ENCODE data around the gene ADAMTS7.
"Not testable (repeated sequence)": the region's sequence is repeated elsewhere in the genome, so short reads cannot be mapped to it uniquely, and the experiment has no call there.

The ADAMTS7 gene

GRCh38 chr15:78778422-78778821 is 32.8 kb downstream of the ADAMTS7 start:
- H3K4me1 ChIP-seq (ENCODE audit: insufficient read depth, low read length), result peaks cover 11% of the 10 kb centered on the region
- no peak overlapping the region for H3K27ac ChIP-seq (ENCODE audit: low read depth, low read length)
- H3K9me3 ChIP-seq (ENCODE audit: low read length), result no peaks in the 10 kb centered on the region
- H3K27me3 ChIP-seq (ENCODE audit: control insufficient read depth in 1 of 2, insufficient read depth in 2 of 2, low read length in 2 of 2), result no peaks in the 10 kb centered on the region
- no peak overlapping the region for H3K9ac ChIP-seq (ENCODE audit: low read length)
- H3K36me3 ChIP-seq (ENCODE audit: insufficient read depth, low read length), result no peaks in the 10 kb centered on the region
- H3K4me3 ChIP-seq (ENCODE audit: low read depth in 1 of 2, low read length in 2 of 2), result no peak overlapping the region

DNA sequence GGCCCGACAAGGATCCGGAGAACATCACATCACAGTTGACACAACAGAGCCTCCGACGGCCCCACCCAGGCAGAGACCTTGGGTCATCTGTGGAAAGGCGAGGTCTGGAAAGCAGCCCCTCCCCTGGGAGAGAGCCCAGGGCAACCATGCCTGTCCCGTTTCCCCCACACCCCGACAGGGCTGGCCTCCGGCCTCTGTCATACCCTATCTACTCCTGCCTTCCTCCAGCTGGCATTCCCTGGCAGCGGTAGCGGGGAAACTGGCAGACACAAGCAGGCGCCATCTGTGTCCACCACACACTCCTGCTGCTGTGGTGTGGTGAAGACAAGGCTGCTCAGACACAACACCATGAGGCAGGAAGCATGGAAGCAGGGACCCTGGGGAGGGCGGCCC is 33.3 kb downstream of the ADAMTS7 start:
- H3K4me3 ChIP-seq (ENCODE audit: low read depth in 1 of 2, low read length in 2 of 2); H3K36me3 ChIP-seq (ENCODE audit: insufficient read depth, low read length); H3K9ac ChIP-seq (ENCODE audit: low read length); H3K27me3 ChIP-seq (ENCODE audit: control insufficient read depth in 1 of 2, insufficient read depth in 2 of 2, low read length in 2 of 2); H3K9me3 ChIP-seq (ENCODE audit: low read length); H3K27ac ChIP-seq (ENCODE audit: low read depth, low read length): not testable (repeated sequence)
- H3K4me1 ChIP-seq (ENCODE audit: insufficient read depth, low read length), result peaks cover 11% of the 10 kb centered on the region

GRCh38 chr15:78777290-78777952 is 33.8 kb downstream of the ADAMTS7 start:
- not testable (repeated sequence) for H3K9ac ChIP-seq (ENCODE audit: low read length); H3K27me3 ChIP-seq (ENCODE audit: control insufficient read depth in 1 of 2, insufficient read depth in 2 of 2, low read length in 2 of 2); H3K4me3 ChIP-seq (ENCODE audit: low read depth in 1 of 2, low read length in 2 of 2); H3K9me3 ChIP-seq (ENCODE audit: low read length); H3K27ac ChIP-seq (ENCODE audit: low read depth, low read length); H3K36me3 ChIP-seq (ENCODE audit: insufficient read depth, low read length)
- peaks cover 11% of the 10 kb centered on the region for H3K4me1 ChIP-seq (ENCODE audit: insufficient read depth, low read length)

- not testable (repeated sequence) for H3K9me3 ChIP-seq (ENCODE audit: low read length); H3K36me3 ChIP-seq (ENCODE audit: insufficient read depth, low read length); H3K4me3 ChIP-seq (ENCODE audit: low read depth in 1 of 2, low read length in 2 of 2); H3K27me3 ChIP-seq (ENCODE audit: control insufficient read depth in 1 of 2, insufficient read depth in 2 of 2, low read length in 2 of 2); H3K9ac ChIP-seq (ENCODE audit: low read length); H3K27ac ChIP-seq (ENCODE audit: low read depth, low read length)
- peaks cover 11% of the 10 kb centered on the region for H3K4me1 ChIP-seq (ENCODE audit: insufficient read depth, low read length)
Observed at GRCh38 chr15:78776046-78776925, 35.0 kb downstream of the ADAMTS7 start.

DNA sequence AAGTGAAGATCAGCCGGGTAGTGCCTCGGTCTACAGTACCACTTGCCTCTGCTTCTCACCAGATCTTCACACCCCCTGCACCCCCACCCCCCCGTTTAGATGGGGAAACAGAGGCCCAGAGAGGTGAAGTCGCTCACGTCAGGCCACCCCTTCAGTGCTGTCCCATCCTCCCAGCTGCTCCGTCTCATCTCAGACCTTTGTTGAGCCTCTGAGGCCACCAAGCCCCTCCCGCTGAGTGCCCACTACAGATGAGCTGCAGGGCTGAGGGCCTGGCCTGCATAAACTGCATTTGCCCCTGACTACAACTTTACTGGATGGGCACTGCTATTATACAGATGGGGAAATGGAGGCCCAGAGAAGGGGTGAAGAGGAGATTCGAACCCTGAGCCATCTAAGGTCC is 35.8 kb downstream of the ADAMTS7 start:
- H3K4me3 ChIP-seq (ENCODE audit: low read depth in 1 of 2, low read length in 2 of 2), result no peak overlapping the region
- H3K9ac ChIP-seq (ENCODE audit: low read length), result no peak overlapping the region
- no peaks in the 10 kb centered on the region for H3K27me3 ChIP-seq (ENCODE audit: control insufficient read depth in 1 of 2, insufficient read depth in 2 of 2, low read length in 2 of 2)
- H3K9me3 ChIP-seq (ENCODE audit: low read length), result no peaks in the 10 kb centered on the region
- no peaks in the 10 kb centered on the region for H3K36me3 ChIP-seq (ENCODE audit: insufficient read depth, low read length)
- no peak overlapping the region for H3K27ac ChIP-seq (ENCODE audit: low read depth, low read length)
- H3K4me1 ChIP-seq (ENCODE audit: insufficient read depth, low read length), result peaks cover 11% of the 10 kb centered on the region

- not testable (repeated sequence) for H3K27me3 ChIP-seq (ENCODE audit: control insufficient read depth in 1 of 2, insufficient read depth in 2 of 2, low read length in 2 of 2); H3K27ac ChIP-seq (ENCODE audit: low read depth, low read length); H3K9ac ChIP-seq (ENCODE audit: low read length); H3K9me3 ChIP-seq (ENCODE audit: low read length); H3K4me3 ChIP-seq (ENCODE audit: low read depth in 1 of 2, low read length in 2 of 2); H3K36me3 ChIP-seq (ENCODE audit: insufficient read depth, low read length)
- peaks cover 10% of the 10 kb centered on the region for H3K4me1 ChIP-seq (ENCODE audit: insufficient read depth, low read length)
Observed at GRCh38 chr15:78774451-78774990, 36.7 kb downstream of the ADAMTS7 start.

DNA sequence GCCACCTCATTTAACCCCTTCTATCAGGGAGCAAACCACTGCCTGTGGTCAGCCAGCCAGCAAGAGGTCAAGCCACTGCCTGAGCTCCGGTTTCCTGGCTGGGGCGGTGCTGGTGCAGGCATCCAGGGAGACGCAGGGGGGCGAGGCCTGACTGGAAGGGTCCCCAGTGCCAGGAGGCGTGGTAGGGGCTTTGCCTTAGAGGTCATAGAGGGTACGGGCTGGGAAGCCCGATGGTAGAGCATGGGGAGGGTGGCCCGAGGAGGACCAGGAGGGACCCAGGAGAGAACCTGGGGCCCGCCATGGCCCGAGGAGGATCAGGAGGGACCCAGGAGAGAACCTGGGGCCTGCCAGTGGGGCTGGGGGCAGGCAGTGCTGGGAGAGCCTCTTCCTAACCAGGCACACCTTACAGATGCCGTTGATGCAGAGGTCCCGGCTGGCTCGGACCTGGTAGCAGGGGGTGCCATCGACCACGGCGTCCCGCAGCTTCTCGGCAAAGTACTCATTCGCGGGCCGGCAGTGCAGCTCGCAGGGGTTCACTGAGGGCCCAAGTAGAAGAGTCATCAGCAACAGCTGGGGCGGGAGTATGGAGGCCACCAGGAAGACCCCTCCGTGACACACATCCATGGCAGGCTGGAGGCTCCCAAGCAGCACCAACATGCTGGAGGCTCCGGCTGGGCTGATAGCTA is 37.4 kb downstream of the ADAMTS7 start:
- not testable (repeated sequence) for H3K36me3 ChIP-seq (ENCODE audit: insufficient read depth, low read length); H3K27me3 ChIP-seq (ENCODE audit: control insufficient read depth in 1 of 2, insufficient read depth in 2 of 2, low read length in 2 of 2); H3K9me3 ChIP-seq (ENCODE audit: low read length); H3K27ac ChIP-seq (ENCODE audit: low read depth, low read length); H3K4me3 ChIP-seq (ENCODE audit: low read depth in 1 of 2, low read length in 2 of 2); H3K9ac ChIP-seq (ENCODE audit: low read length); H3K4me1 ChIP-seq (ENCODE audit: insufficient read depth, low read length)

- Histone ChIP-seq H3K27me3 (ENCODE audit: control insufficient read depth in 1 of 2, insufficient read depth in 2 of 2, low read length in 2 of 2) (no peaks in the 10 kb centered on the region), H3K4me3 (ENCODE audit: low read depth in 1 of 2, low read length in 2 of 2) (no peak overlapping the region), H3K27ac (ENCODE audit: low read depth, low read length) (no peak overlapping the region), H3K4me1 (ENCODE audit: insufficient read depth, low read length) (no peaks in the 10 kb centered on the region), H3K9me3 (ENCODE audit: low read length) (no peaks in the 10 kb centered on the region), H3K36me3 (ENCODE audit: insufficient read depth, low read length) (no peaks in the 10 kb centered on the region), H3K9ac (ENCODE audit: low read length) (no peak overlapping the region)
Observed at GRCh38 chr15:78772738-78773137, 38.5 kb downstream of the ADAMTS7 start.

DNA sequence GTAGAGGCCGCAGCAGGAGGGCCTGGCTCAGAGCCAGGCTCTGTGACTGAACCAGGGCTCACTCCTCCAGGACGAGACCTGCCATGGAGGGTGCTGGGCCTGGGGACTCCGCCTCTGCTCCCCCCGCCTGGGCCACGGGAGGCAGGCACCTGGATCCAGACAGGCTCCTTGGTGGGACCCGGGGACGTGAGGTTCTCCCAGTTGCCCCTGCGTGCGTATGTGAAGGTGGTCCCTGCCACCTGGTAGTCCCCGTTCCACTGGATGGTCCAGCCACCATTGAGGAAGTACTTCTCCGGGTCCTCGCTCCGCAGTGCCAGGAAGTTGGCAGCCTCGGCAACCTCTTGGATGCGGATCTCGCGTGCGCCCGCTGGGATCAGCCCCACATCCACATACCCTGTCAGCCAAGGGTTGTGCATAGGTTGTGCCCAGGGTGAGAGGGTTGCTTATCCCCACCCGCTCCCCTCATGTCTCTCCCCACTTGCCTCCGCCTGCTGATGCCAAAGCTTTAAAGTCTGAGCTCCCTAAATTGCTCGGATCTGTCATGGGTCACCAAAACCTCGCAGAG is 39.7 kb downstream of the ADAMTS7 start:
- H3K9ac ChIP-seq (ENCODE audit: low read length); H3K36me3 ChIP-seq (ENCODE audit: insufficient read depth, low read length); H3K27ac ChIP-seq (ENCODE audit: low read depth, low read length); H3K9me3 ChIP-seq (ENCODE audit: low read length); H3K4me3 ChIP-seq (ENCODE audit: low read depth in 1 of 2, low read length in 2 of 2); H3K4me1 ChIP-seq (ENCODE audit: insufficient read depth, low read length); H3K27me3 ChIP-seq (ENCODE audit: control insufficient read depth in 1 of 2, insufficient read depth in 2 of 2, low read length in 2 of 2): not testable (repeated sequence)

DNA sequence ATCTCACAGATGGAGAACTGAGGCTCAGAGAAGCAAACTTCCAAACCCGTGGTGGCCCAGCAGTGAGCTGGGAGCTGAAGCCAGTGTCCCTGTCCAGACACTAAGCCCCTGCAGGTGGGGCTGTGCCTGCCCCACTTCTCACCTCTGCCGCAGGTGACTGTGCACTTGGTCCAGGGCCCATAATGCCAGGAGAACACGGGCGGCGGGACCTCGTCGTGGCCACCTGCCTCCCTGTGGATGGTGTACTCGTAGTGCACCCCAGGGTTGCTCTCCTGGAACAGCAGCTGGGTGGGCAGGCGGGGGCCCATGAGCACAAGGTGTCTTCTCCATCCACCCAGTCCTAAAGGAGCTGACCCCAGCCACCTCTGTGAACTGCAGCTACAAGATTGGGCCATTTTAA is 40.2 kb downstream of the ADAMTS7 start:
- H3K27ac ChIP-seq (ENCODE audit: low read depth, low read length); H3K36me3 ChIP-seq (ENCODE audit: insufficient read depth, low read length); H3K4me3 ChIP-seq (ENCODE audit: low read depth in 1 of 2, low read length in 2 of 2); H3K4me1 ChIP-seq (ENCODE audit: insufficient read depth, low read length); H3K27me3 ChIP-seq (ENCODE audit: control insufficient read depth in 1 of 2, insufficient read depth in 2 of 2, low read length in 2 of 2); H3K9ac ChIP-seq (ENCODE audit: low read length); H3K9me3 ChIP-seq (ENCODE audit: low read length): not testable (repeated sequence)

DNA sequence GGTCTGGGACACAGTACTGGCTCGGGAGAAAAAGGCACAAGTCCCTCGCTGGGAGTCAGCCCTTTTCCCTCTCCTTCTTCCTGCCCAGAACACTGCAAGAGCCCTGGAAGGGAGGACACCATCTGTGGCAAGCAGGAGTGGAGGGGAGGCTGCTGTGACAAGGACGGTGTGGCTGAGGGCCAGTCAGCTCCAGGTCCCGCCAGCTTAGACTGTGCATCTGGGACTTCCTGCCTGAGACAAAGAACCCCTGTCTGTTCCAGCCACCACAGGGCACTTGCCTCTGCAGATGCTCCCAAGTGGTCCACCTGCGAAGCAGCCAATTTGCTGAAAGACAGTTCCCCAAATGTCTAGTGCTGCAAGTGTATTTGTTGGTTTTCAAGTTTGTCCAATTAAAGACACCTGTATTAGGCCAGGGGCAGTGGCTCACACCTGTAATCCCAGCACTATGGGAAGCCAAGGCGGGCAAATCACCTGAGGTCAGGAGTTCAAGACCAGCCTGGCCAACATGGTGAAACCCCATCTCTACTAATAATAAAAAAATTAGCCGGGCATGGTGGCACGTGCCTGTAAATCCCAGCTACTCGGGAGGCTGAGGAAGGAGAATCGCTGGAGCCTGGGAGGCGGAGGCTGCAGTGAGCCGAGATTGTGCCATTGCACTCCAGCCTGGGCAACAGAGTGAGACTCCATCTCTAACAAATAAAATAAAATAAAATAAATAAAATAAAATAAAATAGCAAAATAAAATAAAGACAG is 41.6 kb downstream of the ADAMTS7 start:
- not testable (repeated sequence) for H3K9me3 ChIP-seq (ENCODE audit: low read length); H3K4me3 ChIP-seq (ENCODE audit: low read depth in 1 of 2, low read length in 2 of 2); H3K4me1 ChIP-seq (ENCODE audit: insufficient read depth, low read length); H3K9ac ChIP-seq (ENCODE audit: low read length); H3K27me3 ChIP-seq (ENCODE audit: control insufficient read depth in 1 of 2, insufficient read depth in 2 of 2, low read length in 2 of 2); H3K36me3 ChIP-seq (ENCODE audit: insufficient read depth, low read length); H3K27ac ChIP-seq (ENCODE audit: low read depth, low read length)
